BLaER1 (cell line): ENCODE data around the gene COL4A2.

Source experiments
- H3K27ac ChIP-seq: shearing (Covaris generic); formaldehyde crosslinking; 2 replicates; pipeline ENCODE4 v1.8.1; 2022
- H3K27me3 ChIP-seq: shearing (Covaris generic); formaldehyde crosslinking; 2 replicates; pipeline ENCODE4 v1.8.1; 2022
- H3K36me3 ChIP-seq: shearing (Covaris generic); formaldehyde crosslinking; 2 replicates; pipeline ENCODE4 v1.8.1; 2022
- H3K4me1 ChIP-seq: shearing (Covaris generic); formaldehyde crosslinking; 2 replicates; pipeline ENCODE4 v1.8.1; 2022
- H3K4me2 ChIP-seq: shearing (Covaris generic); formaldehyde crosslinking; 2 replicates; pipeline ENCODE4 v1.8.1; 2022
- H3K4me3 ChIP-seq: shearing (Covaris generic); formaldehyde crosslinking; 2 replicates; pipeline ENCODE4 v1.8.1; 2022
- H3K9ac ChIP-seq: shearing (Covaris generic); formaldehyde crosslinking; 2 replicates; pipeline ENCODE4 v1.8.1; 2022
- H3K9me3 ChIP-seq: shearing (Covaris generic); formaldehyde crosslinking; 2 replicates; pipeline ENCODE4 v1.8.1; 2022
- H4K20me1 ChIP-seq: shearing (Covaris generic); formaldehyde crosslinking; 2 replicates; pipeline ENCODE4 v1.8.1; 2022
- Cebpa-rat ChIP-seq: shearing (Covaris generic); IDR thresholded peaks from 2 replicates; pipeline ENCODE4 v1.8.1; 2022

Gene COL4A2

DNA sequence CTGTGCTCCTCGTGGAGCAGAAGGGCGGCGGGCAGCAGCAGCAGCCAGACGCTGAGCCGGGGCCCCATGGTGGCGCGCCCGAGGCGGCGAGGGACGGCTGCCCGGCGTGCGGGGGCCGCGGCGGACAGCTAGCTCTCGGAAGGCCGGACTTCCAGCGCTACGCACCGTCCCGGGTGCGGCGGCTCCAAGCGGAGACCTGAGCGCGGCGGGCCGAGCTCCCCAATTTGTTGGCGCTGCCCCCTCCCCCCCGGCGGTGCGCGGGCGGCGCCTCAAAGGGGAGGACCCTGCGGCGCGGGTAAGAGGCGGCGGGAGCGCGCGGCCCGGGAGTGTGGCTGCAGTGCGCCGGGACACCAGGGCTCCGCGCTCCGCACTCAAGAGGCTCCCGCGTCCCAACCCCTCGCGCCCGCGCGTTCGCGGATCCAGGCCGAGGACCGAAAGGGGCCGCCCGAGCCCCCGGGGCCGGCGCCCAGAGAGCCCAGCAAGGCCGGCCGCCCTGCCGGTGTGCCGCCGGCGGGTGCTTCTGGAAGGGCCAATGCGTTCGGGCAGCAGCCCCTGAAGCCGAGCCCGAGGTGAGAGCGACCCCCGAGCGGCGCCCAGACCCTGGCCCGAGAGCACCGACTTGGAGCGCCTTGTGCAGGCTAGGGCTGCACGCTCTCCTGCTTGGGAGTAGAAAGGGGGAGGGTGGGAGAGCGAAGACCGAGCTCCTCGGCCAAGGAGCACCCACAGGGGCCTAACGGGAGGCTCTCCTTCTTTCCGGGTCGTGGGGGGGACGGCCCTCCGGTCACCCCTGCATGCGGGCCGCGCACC lies at the start of gene COL4A2, which contains the start of gene COL4A1:
COL4A2 (plus strand) TSS at position 325 of the 807 bp plus-strand sequence. CDS start 620 bp downstream, outside the sequence.
COL4A1 (minus strand) TSS at position 198 of the 807 bp plus-strand sequence; CDS start at position 68, 130 bp downstream.
- no peak within 1 kb of the TSS for H3K9ac ChIP-seq
- peak within 1 kb of the TSS; percentile 47 for H3K4me3 ChIP-seq
- H3K27ac ChIP-seq = no peak within 1 kb of the TSS
- H3K36me3 ChIP-seq = no peaks in the 10 kb centered on the region
- peaks cover 95% of the 10 kb centered on the region for H3K27me3 ChIP-seq
- H3K9me3 ChIP-seq = peaks cover 18% of the 10 kb centered on the region; the same call in 1 of the 2 replicates
- TF ChIP-seq Cebpa-rat = no peak
- peaks cover 20% of the 10 kb centered on the region; the same call in 1 of the 2 replicates for H4K20me1 ChIP-seq
- peaks cover 33% of the 10 kb centered on the region for H3K4me1 ChIP-seq
- H3K4me2 ChIP-seq = peak within 1 kb of the TSS; percentile 58

DNA sequence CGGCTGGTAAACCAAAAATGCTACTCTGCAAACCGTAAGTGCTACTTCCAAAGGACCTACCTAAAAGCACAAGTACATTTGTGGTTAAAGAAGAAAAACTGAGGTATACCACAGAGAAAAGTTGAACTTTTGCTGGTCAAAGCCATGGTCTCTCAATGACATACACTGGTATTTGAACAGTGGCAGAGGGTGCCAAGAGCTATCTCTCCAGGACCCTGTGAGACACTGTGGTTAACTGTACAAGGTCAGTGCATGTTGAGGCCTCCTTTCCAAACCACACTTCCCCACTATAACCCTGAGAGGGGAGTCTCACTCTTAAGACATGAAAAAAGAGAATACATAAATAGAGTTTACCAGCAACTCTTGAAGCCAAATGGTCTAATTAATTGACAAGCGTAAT lies 49.7 kb upstream of the COL4A2 start:
- Histone ChIP-seq H3K4me2 (no peak overlapping the region), H3K9me3 (peaks cover 30% of the 10 kb centered on the region), H4K20me1 (no peaks in the 10 kb centered on the region), H3K4me1 (peaks cover 56% of the 10 kb centered on the region), H3K36me3 (no peaks in the 10 kb centered on the region), H3K27me3 (no peaks in the 10 kb centered on the region), H3K4me3 (no peak overlapping the region), H3K9ac (no peak overlapping the region), H3K27ac (no peak overlapping the region)
- no peak for TF ChIP-seq Cebpa-rat

DNA sequence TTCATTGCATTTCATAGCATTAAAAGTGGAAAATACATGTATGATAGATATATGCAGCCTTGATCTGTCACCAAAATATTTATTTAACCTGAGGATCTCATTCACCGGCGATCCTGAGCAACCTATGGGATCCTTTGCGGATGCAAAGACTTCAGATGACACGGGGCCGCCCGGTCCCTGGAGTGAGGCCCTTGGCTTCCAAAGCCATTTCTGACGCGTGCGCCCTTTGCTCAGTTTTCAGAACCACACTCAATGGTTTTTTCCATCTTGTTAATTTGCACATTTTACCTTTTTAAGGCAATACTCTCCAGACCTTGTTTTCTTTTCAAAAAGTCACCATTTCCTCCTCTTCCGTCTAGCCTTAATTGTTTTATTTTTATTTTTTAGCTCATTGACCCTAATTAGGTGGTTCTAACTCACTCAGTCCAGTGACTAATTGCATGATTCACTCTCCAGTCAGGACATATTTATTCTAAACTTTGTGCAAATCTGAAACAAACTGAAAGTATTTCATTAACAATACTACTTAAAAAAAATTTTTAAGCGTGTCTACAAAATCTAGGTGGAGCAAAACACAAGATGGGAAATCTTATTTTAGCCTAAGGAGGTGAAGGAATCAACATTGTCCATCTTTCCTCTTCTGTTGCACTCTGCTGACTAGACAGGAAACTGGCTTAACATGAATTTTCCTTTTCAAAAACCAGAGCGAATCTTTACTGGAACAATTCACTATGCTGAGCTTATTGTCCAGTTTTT lies 48.0 kb upstream of the COL4A2 start:
- Histone ChIP-seq H3K4me2 (peak overlapping the region; percentile 47), H3K27me3 (no peaks in the 10 kb centered on the region), H3K27ac (peak overlapping the region; percentile 32; the same call in 1 of the 2 replicates), H3K36me3 (no peaks in the 10 kb centered on the region), H3K4me3 (no peak overlapping the region), H3K4me1 (peaks cover 54% of the 10 kb centered on the region), H3K9me3 (peaks cover 30% of the 10 kb centered on the region), H3K9ac (no peak overlapping the region), H4K20me1 (no peaks in the 10 kb centered on the region)
- TF ChIP-seq Cebpa-rat = no peak

DNA sequence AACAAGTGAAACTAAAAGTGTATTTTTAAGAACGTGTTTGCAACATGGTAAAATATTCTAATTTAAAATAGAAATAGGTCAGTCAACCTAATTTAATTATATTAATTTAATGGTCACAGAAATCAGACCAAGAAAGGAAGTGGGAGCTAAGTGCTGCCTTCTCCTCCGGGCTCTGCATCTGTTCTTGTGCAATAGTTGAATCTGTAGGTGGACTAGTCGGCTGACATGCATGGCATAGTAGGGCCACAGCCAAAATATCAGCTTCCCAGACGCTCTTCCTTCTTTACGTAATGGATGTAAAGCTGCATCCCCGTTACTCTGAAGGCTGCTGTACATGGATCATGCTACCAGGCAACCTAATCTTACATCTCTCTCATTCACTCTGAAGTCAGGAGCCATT lies 47.4 kb upstream of the COL4A2 start:
- Histone ChIP-seq H4K20me1 (no peaks in the 10 kb centered on the region), H3K4me3 (no peak overlapping the region), H3K27ac (peak overlapping the region; percentile 32; the same call in 1 of the 2 replicates), H3K36me3 (no peaks in the 10 kb centered on the region), H3K9me3 (peaks cover 30% of the 10 kb centered on the region), H3K27me3 (no peaks in the 10 kb centered on the region), H3K4me2 (peak overlapping the region; percentile 47), H3K4me1 (peaks cover 48% of the 10 kb centered on the region), H3K9ac (no peak overlapping the region)
- TF ChIP-seq Cebpa-rat = no peak

DNA sequence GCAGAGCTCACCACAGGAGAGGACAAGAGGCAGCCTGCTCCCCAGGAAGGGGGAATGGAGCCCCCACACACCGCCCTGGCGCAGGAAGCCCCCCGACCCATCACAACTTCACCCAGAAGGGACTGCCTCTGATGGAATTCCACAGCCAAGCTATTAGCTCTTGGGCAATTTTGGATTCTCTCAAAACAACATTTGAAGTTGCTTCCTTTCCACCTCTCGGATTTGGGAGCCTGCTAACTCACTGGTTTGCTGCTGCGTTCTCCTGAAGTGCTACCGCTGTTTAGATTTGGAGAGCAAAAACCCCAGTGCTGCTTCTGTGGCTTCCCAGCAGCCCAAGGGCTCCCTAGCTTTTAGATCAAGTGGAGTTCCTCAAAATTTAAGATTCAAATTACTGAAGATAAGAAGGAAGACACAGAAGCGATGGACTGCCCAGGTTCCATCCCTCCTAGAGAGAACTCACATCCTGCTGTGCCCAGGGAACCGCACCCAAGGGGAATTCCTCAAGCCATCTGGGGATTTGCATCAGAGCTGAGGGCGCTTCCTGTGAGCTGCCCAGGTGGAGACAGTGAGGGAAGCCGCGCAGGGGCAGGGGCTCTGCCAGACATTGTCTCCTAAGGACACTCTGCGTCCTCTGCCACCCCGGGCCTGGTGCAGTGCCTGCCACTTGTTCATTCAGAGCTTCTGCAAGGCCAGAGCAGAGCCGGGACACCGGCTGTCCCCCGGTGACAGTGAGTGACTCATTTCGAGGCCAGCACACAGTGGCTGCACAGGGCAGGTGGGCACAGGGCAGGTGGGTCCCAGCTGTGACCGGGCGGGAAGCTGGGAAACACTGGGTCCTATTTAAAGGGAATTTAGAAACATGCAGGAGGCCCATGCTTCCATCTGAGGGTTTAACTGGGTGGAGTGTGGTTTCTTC lies 45.7 kb upstream of the COL4A2 start:
- Histone ChIP-seq H4K20me1 (no peaks in the 10 kb centered on the region), H3K9ac (no peak overlapping the region), H3K36me3 (no peaks in the 10 kb centered on the region), H3K27me3 (no peaks in the 10 kb centered on the region), H3K4me3 (no peak overlapping the region), H3K4me1 (peaks cover 52% of the 10 kb centered on the region), H3K27ac (no peak overlapping the region), H3K9me3 (peaks cover 24% of the 10 kb centered on the region), H3K4me2 (peak overlapping the region; percentile 41)
- TF ChIP-seq Cebpa-rat = no peak

DNA sequence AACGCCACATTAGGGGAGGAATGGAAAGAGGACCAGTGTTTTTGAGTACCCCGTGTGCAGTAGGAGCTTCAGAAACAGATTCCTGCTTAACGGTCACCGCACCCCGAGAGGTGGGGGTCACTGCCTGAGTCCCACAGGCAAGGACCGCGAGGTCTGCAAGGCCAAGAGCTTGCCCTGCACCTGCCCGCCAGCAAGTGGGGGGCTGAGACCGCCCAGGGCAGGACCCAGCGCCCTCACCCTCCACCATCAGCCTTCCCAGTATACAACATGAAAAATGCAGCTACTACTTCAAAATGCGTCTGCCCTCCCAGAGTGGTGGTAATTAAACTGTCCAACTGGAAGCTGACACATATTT lies 45.0 kb upstream of the COL4A2 start:
- H3K4me3 ChIP-seq = no peak overlapping the region
- peaks cover 52% of the 10 kb centered on the region for H3K4me1 ChIP-seq
- H3K27ac ChIP-seq = no peak overlapping the region

DNA sequence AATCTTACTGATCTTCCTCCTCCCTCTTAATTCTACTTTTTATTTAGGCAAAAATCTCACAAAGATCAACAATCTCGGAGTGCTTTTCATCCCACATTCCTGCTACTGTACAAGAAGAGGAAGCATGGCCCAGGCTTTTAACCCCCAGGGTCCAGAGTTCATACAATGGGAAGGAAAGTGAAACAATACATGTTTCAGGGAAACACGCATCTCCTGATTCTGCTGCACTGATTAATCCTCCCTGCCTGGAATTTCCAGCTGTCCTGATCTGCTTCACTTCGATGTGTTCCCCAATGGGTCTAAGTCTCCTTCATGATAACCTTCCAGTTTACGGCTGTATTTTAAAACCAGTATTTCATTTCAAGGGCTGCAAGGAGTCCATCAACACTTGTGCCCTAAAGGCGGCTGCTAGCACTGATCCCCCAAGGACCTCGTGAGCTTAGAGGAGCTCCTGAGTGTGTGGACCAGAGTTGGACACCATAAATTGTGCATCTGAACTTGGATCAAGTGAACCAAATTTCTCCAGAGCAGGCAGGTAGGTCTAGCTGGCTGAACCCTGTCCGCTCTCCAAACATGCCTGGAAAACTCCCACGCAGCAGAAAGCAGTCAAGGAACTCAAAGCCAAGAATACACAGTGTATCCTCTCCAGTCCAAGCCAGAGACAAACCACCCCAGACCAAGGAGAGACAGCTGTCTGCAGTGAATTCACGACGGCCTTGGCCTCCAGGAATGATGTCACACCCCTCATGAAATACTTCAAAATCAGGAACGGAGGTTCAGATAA lies 44.4 kb upstream of the COL4A2 start:
- no peak for TF ChIP-seq Cebpa-rat
- Histone ChIP-seq H3K36me3 (no peaks in the 10 kb centered on the region), H3K27ac (no peak overlapping the region)

More for the DNA sequence above, 45.0 kb upstream of the COL4A2 start:
- Histone ChIP-seq H3K9ac (no peak overlapping the region), H3K36me3 (no peaks in the 10 kb centered on the region), H3K4me2 (peak overlapping the region; percentile 41), H3K27me3 (no peaks in the 10 kb centered on the region), H4K20me1 (no peaks in the 10 kb centered on the region), H3K9me3 (peaks cover 19% of the 10 kb centered on the region)
- no peak for TF ChIP-seq Cebpa-rat

DNA sequence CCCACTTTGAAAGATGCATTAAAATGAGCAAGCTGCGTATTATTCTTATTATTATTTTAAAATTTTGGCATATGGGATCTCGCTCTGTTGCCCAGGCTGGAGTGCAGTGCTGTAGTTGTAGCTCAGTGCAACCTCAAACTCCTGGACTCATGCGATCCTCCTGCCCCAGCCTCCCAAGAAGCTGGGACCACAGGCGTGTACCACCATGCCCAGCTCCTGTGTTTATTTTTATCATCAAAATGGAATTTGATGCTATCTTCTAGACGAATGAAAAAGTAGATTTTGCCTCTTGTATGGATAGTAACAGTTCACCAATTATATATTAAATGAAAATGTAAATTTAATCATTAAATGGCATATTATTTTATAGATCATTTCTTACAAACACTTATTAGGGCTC lies 43.7 kb upstream of the COL4A2 start:
- Histone ChIP-seq H4K20me1 (no peaks in the 10 kb centered on the region), H3K4me1 (peaks cover 52% of the 10 kb centered on the region), H3K9me3 (peaks cover 9% of the 10 kb centered on the region), H3K36me3 (no peaks in the 10 kb centered on the region), H3K27me3 (no peaks in the 10 kb centered on the region), H3K4me2 (no peak overlapping the region), H3K9ac (no peak overlapping the region), H3K27ac (no peak overlapping the region), H3K4me3 (no peak overlapping the region)
- TF ChIP-seq Cebpa-rat = no peak

More for the DNA sequence above, 44.4 kb upstream of the COL4A2 start:
- peaks cover 13% of the 10 kb centered on the region for H3K9me3 ChIP-seq
- H4K20me1 ChIP-seq = no peaks in the 10 kb centered on the region
- H3K4me3 ChIP-seq = no peak overlapping the region
- H3K27me3 ChIP-seq = no peaks in the 10 kb centered on the region
- H3K9ac ChIP-seq = no peak overlapping the region
- H3K4me2 ChIP-seq = peak overlapping the region; percentile 41
- peaks cover 52% of the 10 kb centered on the region for H3K4me1 ChIP-seq
